GM18520 (cell line): ENCODE results near the gene MCUB.
A peak's percentile ranks its signal among the peaks of the same experiment; 100 is the strongest.
"Not testable (repeated sequence)": the region's sequence is repeated elsewhere in the genome, so short reads cannot be mapped to it uniquely, and the experiment has no call there.

Experiments used
- ATAC-seq: cut with Tn5 transposase; IDR thresholded peaks from one replicate; pipeline ENCODE4 v1.9.1; 2021; ENCODE audit not compliant: unreplicated experiment

MCUB gene

DNA sequence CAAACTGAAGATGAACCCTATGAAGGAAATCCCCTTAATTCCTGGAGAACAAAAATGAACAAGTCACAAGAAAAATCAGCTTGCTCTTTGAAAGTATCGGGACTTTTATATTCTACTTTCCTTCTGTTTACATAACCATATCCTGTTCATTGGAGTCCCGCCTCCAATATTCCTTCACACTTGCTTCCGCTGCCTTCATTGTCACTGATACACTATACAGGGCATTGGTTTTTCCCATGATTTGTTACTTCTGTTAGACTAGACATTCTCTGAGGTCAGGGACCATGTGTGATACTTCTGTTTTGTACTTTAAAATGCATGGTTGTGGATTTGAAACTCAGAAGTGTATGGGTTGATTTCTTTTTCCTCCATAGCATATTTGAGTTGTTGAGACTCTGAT is 18.8 kb downstream of the MCUB start:
- ATAC-seq, result no peak

DNA sequence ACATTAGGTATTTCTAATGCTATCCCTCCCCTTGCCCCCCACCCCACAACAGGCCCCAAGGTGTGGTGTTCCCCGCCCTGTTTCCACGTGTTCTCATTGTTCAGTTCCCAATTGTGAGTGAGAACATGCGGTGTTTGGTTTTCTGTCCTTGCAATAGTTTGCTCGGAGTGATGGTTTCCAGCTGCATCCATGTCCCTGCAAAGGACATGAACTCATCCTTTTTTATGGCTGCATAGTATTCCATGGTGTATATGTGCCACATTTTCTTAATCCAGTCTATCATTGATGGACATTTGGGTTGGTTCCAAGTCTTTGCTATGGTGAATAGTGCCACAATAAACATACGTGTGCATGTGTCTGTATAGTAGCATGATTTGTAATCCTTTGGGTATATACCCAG is 20.0 kb downstream of the MCUB start:
- not testable (repeated sequence) for ATAC-seq

DNA sequence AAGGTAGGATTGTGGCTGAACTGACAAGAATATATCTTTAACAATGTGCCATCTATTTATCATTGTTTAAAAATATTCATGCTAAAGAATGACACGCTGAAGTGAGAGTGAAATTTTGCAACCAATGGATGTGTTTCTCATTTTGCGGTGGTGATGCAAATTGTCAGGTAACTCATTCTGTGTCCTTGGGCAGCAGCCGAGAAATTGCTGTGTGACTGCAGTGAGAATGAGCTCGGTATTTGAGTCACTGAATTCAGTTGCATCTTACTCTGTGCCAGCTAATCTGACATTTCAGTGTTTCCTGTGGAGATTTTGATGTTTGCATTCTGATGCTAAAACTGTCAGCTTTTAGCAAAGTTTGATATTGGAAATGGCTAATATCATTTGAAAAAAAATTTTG is 28.1 kb downstream of the MCUB start:
- ATAC-seq, result peak; percentile 100

DNA sequence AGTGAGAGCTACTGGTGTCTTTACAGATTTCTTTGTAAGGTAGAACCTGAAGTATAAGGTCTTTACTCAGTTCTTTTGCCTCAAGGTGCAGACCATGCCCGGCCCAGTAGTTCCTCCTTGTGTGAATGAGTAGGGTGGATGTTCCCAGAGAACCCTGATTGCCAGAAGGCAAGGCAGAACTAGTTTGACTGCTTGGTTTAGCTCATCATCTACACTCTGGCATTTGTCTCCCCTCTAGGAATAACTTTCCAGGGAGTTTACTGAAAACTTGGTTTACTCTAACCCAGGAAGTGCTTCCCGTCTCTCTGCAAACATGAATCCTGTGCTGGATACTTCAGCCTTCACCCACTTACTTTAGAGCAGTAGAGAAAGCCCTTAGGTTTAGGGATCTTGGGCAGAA is 29.1 kb downstream of the MCUB start:
- ATAC-seq, result no peak

DNA sequence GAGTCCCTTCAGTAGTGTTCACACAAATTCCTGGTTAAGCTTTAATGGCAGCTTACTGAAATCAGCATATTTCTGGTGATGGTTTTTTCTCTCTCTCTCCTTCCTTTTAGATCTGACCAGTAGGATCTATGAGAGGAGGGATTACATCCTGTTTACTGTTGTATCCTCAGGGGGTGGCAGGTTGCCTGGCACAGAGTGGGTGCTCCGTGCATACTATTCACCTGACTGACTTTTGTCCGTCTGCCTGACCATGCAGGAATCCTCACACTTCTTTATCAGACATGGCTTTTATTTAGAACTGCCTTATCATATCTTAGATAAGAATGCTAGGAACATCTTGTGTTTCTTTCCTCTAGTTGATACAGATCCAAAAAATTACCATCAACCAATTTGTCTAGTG is 29.6 kb downstream of the MCUB start:
- ATAC-seq, result no peak

DNA sequence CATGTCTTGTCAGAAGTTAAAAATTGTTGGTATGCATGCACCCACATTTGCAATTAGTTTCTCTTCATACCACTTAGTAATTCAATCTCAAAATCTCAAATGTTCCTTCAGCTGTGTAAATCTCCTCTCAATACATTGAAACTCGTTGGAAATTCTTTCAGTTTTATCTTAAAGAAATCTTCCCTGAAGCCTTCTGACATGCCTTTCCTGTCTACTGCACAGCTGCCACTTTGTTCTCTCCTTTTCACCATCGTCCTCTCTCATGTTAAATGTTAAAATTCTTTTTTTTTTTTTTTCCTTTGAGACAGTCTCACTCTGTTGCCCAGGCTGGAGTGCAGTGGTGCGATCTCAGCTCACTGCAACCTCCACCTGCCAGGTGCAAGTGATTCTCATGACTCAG is 30.9 kb downstream of the MCUB start:
- no peak for ATAC-seq

DNA sequence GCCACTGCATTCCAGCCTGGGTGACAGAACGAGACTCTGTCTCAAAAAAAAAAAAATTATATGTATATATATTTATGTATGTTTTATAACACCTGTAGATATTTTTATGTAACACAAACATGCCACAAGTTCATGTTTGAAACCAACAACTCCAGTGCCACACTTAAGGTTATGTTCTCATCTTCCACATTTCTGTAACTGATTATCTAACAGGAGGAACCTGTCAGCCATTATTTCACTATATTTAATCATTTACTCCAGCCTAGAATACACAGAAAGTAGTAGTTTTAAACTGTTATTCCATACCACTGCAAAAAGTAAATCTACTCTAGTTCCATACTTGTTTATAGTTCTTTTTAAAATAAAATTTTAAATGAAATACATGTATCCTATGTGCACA is 32.3 kb downstream of the MCUB start:
- ATAC-seq, result no peak

DNA sequence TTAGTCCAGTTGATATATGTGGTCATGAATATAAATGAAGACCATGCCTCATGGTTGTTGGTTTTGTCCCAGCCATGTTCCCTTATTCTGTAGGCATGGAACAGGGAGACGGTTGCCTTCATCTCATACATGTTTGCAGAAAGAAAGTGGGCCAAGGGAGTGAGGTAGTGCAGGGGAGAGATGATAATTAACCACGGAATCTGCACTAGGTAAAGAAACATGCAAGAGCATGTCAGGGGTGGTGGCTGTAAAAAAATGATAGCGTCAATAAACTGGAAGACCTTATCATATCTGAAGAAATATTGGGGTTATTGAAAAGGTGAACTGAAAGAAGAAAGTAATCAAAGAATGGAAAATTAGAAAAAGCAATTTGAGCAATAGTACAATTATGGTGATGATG is 35.1 kb downstream of the MCUB start:
- not testable (repeated sequence) for ATAC-seq

DNA sequence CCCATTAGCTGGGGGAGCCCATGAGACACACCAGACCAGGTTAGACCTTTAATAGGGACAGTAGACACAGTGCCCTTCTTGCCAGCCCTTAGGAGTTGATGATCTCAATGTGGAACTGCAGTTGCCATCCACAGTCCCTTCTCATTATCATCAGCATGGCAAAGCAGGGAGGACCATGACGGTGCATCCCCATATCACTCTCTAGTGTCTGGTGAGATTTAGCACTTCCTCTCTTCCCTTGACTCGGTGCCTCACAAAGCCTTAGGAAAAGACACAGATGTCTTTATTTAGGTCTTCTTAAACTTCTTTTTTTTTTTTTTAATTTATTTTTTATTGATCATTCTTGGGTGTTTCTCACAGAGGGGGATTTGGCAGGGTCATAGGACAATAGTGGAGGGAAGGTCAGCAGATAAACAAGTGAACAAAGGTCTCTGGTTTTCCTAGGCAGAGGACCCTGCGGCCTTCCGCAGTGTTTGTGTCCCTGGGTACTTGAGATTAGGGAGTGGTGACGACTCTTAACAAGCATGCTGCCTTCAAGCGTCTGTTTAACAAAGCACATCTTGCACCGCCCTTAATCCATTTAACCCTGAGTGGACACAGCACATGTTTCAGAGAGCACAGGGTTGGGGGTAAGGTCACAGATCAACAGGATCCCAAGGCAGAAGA is 36.5 kb downstream of the MCUB start:
- ATAC-seq, result not testable (repeated sequence)

DNA sequence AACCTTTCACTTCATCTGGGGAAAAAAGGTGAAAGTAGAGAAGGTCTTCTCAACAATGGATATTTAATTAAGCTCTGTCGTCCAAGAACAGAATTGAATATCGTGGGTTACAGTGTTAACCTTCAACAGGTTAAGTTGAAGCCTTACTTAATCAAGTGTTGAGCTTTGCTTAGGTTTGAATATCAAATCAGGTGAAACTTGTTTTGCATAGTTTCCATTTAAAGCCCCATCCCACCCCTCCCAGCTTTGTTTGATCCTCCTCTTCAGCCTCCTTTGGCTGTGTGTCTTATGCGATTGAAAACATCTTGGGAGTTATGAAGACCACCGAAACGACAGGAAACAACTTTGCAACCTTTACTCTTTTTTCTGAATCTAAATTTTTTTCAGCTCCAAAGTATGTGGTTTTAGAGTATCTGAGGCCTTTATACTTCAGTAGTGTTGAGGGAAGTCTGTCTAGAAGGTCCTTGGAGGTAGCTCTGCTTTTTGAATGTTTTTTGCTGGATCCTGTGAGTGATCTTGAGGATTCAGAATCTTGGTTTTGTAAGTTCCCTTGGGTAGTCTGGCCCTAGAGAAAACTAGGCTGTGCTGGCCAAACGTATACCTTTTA is 39.1 kb downstream of the MCUB start:
- no peak for ATAC-seq

DNA sequence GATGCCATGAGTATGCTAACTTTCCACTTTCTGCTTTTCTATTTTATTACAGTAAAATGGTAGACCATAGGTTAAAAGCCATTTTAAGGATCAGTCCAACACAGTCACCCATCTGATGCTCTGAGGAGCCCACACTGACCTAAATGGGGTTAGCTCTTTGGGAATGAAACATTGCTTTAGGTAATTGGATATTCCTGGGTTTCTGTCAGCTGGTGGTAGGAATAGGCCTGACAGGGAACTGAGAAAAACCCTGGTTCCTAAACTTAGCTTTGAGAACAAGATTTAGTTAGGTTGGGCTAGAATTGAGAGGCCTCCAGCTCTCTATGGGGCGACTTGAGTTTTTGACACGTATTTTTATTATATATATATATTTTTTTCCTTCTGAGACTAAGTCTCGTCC is 40.4 kb downstream of the MCUB start:
- no peak for ATAC-seq

DNA sequence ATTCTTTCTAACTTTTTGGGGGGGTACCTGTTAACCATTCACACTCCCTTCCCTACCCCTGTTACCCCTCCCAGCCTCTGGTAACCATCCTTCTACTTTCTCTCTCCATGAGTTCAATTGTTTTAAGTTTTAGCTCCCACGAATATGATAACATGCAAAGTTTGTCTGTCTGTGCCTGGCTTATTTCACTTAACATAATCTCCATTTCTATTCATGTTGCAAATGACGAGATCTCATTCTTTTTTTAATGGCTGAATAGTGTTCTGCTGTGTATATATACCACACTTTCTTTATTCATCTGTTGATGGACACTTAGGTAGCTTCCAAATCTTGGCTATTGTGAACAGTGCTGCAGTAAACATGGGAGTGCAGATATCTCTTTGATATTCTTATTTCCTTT is 41.3 kb downstream of the MCUB start:
- ATAC-seq, result no peak

DNA sequence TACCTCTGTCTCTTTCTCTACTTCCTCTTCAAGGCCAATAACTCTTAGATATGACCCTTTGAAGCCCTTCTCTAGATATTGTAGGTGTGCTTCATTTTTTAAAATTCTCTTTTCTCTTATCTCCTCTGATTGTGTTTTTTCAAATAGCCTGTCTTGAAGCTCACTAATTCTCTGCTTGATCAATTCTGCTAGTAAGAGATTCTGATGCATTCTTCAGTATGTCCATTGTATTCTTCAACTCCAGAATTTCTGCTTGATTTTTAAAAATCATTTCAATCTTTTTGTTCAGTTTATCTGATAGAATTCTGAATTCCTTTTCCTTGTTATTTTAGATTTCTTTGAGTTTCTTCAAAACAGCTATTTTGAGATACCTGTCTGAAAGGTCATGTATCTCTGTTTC is 47.9 kb downstream of the MCUB start:
- ATAC-seq, result no peak

DNA sequence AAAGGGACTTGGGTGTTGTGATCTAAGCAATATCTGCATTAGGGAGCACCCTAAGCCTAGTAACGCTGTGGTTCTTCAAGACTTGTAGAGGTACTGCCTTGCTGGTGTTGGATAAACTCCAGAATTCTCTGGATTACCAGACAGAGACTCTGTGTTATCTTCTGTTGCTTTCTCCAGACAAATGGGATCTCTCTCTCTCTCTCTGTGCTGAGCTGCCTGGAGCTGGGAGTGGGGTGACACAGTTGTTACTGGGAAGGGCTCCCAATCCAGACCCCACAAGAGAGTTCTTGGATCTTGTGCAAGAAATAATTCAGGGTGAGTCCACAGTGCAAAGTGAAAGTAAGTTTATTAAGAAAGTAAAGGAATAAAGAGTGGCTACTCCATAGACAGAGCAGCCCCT is 48.8 kb downstream of the MCUB start:
- no peak for ATAC-seq

DNA sequence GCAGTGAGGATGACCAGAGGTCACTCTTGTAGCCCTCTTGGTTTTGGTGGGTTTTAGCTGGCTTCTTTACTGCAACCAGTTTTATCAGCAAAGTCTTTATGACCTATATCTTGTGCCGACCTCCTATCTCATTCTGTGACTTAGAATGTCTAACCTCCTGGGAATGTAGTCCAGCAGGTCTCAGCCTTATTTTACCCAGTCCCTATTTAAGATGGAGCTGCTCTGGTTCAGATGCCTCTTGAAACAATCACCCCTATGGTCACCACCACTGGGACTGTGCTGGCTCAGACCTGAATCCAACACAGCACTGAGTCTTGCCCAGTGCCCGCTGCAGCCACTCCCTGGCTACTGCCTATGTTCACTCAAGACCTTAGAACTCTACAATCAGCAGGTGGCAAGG is 49.4 kb downstream of the MCUB start:
- no peak for ATAC-seq

DNA sequence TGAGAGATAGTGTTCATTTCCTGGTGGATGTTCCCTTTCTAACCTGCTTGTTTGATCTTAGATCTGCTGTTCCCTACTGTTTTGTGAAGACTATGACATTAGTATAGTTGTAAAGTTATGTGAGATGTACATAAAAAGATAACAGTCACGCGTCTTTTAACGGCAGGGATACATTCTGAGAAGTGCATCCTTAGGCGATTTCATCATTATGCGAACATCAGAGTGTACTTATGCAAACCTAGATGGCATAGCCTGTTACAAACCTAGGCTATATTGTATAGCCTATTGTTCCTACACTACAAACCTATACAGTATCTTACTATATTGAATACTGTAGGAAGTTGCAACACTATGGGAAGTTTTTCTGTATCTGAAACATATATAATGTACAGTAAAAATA is 50.4 kb downstream of the MCUB start:
- ATAC-seq, result no peak

DNA sequence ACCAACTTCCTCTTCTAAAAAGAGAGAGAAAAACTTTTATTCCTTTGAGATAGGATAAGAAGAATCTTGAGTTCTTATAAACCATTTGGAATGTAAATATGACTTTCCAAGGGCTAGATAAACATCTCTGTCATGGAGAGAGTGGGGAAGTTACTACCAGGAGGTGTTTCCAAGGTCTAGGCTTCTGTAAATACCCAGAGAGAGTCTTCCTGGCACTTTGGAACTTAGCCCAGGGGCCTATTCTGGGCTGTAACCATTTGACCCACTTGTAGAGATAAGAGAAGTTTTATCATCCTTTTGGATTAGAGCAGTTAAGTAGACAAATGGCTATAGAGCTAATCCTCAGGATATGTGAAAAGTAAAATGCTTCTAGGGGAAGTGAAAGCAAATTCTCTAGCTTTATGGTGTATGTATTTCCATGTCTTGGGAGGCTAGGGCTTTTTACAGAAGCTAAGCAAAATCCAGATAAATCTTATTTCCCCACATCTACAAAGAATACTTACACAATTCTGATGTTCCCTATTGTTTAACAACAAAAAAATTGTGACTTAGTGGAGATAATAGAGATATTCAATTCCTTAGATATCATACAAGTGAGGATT is 51.1 kb downstream of the MCUB start:
- no peak for ATAC-seq

DNA sequence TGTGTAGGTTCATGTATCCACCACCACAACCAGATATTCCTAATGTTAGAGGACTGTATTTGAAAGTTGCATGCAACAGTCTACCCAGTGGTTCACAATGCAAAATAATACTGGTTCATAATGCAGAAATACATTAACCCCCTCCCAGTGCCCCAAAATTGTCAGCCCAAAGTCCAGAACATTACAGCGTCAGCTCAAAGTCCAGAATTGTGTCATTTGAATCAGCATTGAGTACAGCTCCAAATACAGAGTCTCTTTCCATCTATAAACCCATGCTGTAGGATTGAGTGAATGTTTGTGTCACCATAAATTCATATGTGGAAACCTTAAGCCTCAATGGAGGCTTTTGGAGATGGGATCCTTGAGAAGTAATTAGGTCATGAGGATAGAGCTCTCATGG is 54.0 kb downstream of the MCUB start:
- no peak for ATAC-seq

DNA sequence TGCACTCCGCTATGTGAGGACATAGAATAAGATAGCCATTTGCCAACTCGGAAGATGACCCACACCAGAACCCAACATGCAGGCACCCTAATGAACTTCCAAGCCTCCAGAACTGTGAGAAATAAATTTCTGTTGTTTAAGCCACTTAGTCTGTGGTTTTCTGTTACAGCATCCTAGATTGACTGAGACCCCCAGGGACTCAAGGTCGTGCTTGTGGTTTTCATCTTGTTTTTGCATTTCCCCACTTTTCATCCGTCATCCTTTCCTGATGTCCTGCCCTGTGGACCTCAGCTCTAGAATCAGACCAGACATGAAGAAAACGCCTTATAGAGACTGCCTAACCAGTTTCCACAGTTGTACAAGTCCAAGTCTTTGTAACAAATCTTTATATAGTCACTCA is 54.4 kb downstream of the MCUB start:
- ATAC-seq, result no peak

DNA sequence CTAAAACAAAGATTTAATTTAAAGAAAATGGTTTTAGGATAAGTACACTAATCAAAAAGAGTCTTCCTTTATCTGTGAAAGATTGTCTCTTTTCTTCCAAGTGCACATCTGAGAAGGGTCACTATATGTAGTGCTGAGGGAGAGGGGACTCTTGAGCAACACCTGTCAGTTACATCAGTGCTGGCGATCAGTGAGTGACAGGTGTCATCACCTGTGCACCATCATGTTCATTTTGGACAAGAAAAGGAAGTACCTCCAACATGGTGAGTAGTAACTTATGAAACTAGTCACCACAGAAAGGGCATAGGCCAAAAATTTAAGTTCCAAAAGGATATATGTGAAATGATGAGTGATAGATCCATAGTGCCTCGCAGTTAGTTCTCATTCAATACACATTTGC is 55.7 kb downstream of the MCUB start:
- ATAC-seq, result no peak

DNA sequence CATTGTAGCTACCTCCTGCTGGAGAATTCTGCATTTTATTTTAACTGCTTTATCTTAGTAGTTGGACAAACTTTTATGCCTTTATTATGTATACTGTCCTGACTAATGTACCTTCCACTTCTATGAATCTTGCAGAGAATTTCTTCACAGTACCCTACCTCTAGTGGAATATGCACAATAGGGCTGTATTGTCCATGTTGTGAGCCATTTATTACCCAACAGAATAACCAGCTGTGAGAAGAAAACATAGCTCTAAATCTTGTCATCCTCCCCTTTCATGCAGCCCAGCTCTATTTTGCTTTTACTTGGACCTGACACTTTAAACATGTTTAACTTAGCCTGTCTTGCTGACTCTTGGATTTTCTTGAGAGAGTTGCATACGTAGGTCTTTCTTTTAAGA is 56.2 kb downstream of the MCUB start:
- ATAC-seq, result no peak

DNA sequence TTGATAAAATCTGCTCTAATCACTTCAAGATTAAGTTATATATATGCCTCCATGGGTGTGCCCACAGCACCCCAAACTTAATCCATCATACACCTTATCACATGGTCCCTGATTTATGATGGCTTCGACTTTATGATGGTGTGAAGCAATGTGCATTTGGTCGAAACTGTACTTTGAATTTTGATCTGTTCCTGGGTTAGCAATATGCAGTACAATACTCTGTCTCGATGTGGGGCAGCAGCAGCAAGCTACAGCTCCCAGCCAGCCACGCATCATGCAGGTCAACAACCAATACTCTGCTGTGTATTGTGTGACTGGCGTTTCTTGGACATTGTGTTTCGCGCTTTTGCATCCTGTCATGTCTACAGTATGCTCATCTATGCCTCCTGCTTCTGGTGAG is 62.6 kb downstream of the MCUB start:
- ATAC-seq, result no peak

DNA sequence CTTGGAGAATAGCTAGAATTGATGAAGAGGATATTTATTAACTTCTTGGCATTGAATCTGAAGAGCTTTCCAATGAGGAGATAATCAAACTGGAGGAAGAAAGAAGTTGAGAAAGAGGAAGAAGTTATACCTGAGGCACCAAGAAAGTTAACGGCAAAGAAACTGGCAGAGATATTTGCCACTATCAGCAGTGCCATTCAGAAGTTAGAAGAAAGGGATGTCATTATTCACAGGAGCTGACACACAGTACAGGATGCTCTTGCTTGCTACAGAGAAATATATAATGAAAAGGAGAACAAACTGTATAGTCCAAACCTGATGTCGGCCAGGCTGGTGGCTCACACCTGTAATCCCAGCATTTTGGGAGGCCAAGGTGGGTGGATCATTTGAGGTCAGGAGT is 64.5 kb downstream of the MCUB start:
- ATAC-seq, result no peak
